Mesenchymal stem cell (in vitro differentiated cells and primary cell): ENCODE data around the gene CLHC1.
"Not testable (repeated sequence)": the region's sequence is repeated elsewhere in the genome, so short reads cannot be mapped to it uniquely, and the experiment has no call there.

ENCODE experiments used
- DNase-seq: peaks from one replicate; pipeline ENCODE4 v3.0.0-alpha.2; 2013
- H2AFZ ChIP-seq: one replicate; pipeline ENCODE4 v1.6.1; 2013; ENCODE audit warnings: low read depth, mild to moderate bottlenecking, control low read depth, inconsistent platforms, low read length, moderate library complexity
- H2AK5ac ChIP-seq: 2 replicates; pipeline ENCODE4 v1.6.1; 2013; ENCODE audit warnings: low read length, moderate library complexity, mild to moderate bottlenecking, inconsistent platforms; ENCODE audit not compliant: severe bottlenecking
- H2BK120ac ChIP-seq: one replicate; pipeline ENCODE4 v1.6.1; 2013; ENCODE audit warnings: low read depth, mild to moderate bottlenecking, inconsistent platforms, low read length, moderate library complexity
- H2BK12ac ChIP-seq, 2 experiments: one replicate each; pipeline ENCODE4 v1.6.1; 2013; ENCODE audit warnings: inconsistent platforms in 2 of 2, low read length in 2 of 2, mild to moderate bottlenecking in 2 of 2, moderate library complexity in 2 of 2, control low read depth in 1 of 2
- H2BK15ac ChIP-seq: one replicate; pipeline ENCODE4 v1.6.1; 2013; ENCODE audit warnings: mild to moderate bottlenecking, low read depth, inconsistent platforms; ENCODE audit not compliant: poor library complexity, severe bottlenecking
- H2BK5ac ChIP-seq: 2 replicates; pipeline ENCODE4 v1.6.1; 2013; ENCODE audit warnings: low read depth, mild to moderate bottlenecking, low read length, control low read depth, inconsistent platforms; ENCODE audit not compliant: poor library complexity, severe bottlenecking
- H3K14ac ChIP-seq, 2 experiments: one replicate each; pipeline ENCODE4 v1.6.1; 2013; ENCODE audit warnings: inconsistent platforms in 2 of 2, low read length in 2 of 2, control low read depth in 1 of 2, mild to moderate bottlenecking in 1 of 2, moderate library complexity in 1 of 2
- H3K18ac ChIP-seq, 2 experiments: one replicate each; pipeline ENCODE4 v1.6.1; 2013; ENCODE audit warnings: inconsistent platforms in 2 of 2, low read length in 2 of 2, control low read depth in 1 of 2, low read depth in 1 of 2, mild to moderate bottlenecking in 1 of 2
- H3K23ac ChIP-seq, 2 experiments: one replicate each; pipeline ENCODE4 v1.6.1; 2013; ENCODE audit warnings: inconsistent platforms in 2 of 2, low read length in 2 of 2, mild to moderate bottlenecking in 2 of 2, moderate library complexity in 2 of 2, control low read depth in 1 of 2
- H3K27ac ChIP-seq: 2 replicates; pipeline ENCODE4 v1.5.1; 2013; ENCODE audit warnings: mild to moderate bottlenecking, moderate library complexity, low read length, control low read depth, inconsistent platforms; ENCODE audit not compliant: poor library complexity, severe bottlenecking
- H3K27me3 ChIP-seq, 2 experiments: 2 replicates each; pipeline versions ENCODE4 v1.6.1 to v1.7.0; 2013; ENCODE audit warnings: low read length in 2 of 2, mild to moderate bottlenecking in 2 of 2, moderate library complexity in 2 of 2, control low read depth in 1 of 2, inconsistent platforms in 1 of 2; ENCODE audit not compliant: control insufficient read depth in 1 of 2, insufficient read depth in 1 of 2
- H3K36me3 ChIP-seq, 2 experiments: 2 replicates each; pipeline versions ENCODE4 v1.6.1 to v1.7.0; 2013; ENCODE audit warnings: low read length in 2 of 2, control low read depth in 1 of 2, inconsistent platforms in 1 of 2, low read depth in 1 of 2, mild to moderate bottlenecking in 1 of 2; ENCODE audit not compliant: insufficient read depth in 2 of 2, control insufficient read depth in 1 of 2
- H3K4ac ChIP-seq, 2 experiments: one replicate each; pipeline ENCODE4 v1.6.1; 2013; ENCODE audit warnings: inconsistent platforms in 2 of 2, low read length in 2 of 2, mild to moderate bottlenecking in 2 of 2, moderate library complexity in 2 of 2, control low read depth in 1 of 2, low read depth in 1 of 2
- H3K4me1 ChIP-seq: 2 replicates; pipeline ENCODE4 v1.6.1; 2013; ENCODE audit warnings: low read depth, low read length, control low read depth; ENCODE audit not compliant: control insufficient read depth, insufficient read depth
- H3K4me2 ChIP-seq: 2 replicates; pipeline ENCODE4 v1.6.1; 2013; ENCODE audit warnings: low read length, mild to moderate bottlenecking, inconsistent platforms; ENCODE audit not compliant: poor library complexity, severe bottlenecking
- H3K4me3 ChIP-seq, 2 experiments: 2 replicates each; pipeline versions ENCODE4 v1.5.1 to v1.7.0; 2013; ENCODE audit warnings: low read length in 2 of 2, mild to moderate bottlenecking in 2 of 2, control low read depth in 1 of 2, low read depth in 1 of 2; ENCODE audit not compliant: insufficient read depth in 1 of 2
- H3K79me1 ChIP-seq: replicated peaks from 2 replicates; pipeline ENCODE4 v1.6.1; 2013; ENCODE audit warnings: mild to moderate bottlenecking, control low read depth, low read length, inconsistent platforms; ENCODE audit not compliant: poor library complexity, severe bottlenecking
- H3K9ac ChIP-seq: 2 replicates; pipeline ENCODE4 v1.7.0; 2013; ENCODE audit warnings: mild to moderate bottlenecking, low read length, moderate library complexity
- H3K9me3 ChIP-seq: 2 replicates; pipeline ENCODE4 v1.7.0; 2013; ENCODE audit warnings: mild to moderate bottlenecking, low read length; ENCODE audit not compliant: control insufficient read depth
- H4K8ac ChIP-seq: one replicate; pipeline ENCODE4 v1.6.1; 2013; ENCODE audit warnings: inconsistent platforms, mild to moderate bottlenecking, low read length, moderate library complexity
- H4K91ac ChIP-seq: one replicate; pipeline ENCODE4 v1.6.1; 2013; ENCODE audit warnings: mild to moderate bottlenecking, low read length, inconsistent platforms
- WGBS: methylation state at CpG from one replicate; pipeline ENCODE4 v1.1.7; 2013; ENCODE audit warnings: mixed read lengths; 5-methylcytosine and 5-hydroxymethylcytosine counted together

CLHC1 gene

DNA sequence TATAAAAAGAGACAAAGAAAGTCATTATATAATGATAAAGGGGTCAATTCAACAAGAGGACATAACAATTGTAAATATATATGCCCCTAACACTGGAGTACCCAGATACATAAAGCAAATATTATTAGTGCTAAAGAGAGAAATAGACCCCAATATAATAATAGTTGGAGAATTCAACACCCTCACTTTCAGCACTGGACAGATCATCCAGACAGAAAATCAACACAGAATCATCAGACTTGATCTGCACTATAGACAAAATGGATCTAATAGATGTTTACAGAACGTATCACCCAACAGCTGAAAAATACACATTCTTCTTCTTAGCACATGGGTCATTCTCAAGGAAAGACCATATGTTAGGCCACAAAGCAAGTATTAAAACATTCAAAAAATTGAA is 31.7 kb downstream of the CLHC1 start:
- Histone ChIP-seq H3K18ac (no peak overlapping the region), H3K36me3 (peaks cover 31 to 60% of the 10 kb centered on the region in 2 experiments), H2AFZ (no peak overlapping the region), H3K4ac (no peak overlapping the region), H3K27ac (no peak overlapping the region), H2BK12ac (no peak overlapping the region), H4K91ac (no peak overlapping the region), H3K14ac (no peak overlapping the region), H3K4me2 (no peak overlapping the region), H3K27me3 (no peaks in the 10 kb centered on the region), H3K4me1 (no peaks in the 10 kb centered on the region), H3K9ac (no peak overlapping the region), H3K9me3 (peaks cover 10% of the 10 kb centered on the region), H3K4me3 (no peak overlapping the region), H2BK5ac (no peak overlapping the region), H3K79me1 (peaks cover 8% of the 10 kb centered on the region), H3K23ac (no peak overlapping the region), H2BK120ac (no peak overlapping the region), H2BK15ac (no peak overlapping the region), H4K8ac (no peak overlapping the region), H2AK5ac (no peak overlapping the region)
- no peak for DNase-seq
- WGBS, result 73% methylated on average over 1 of the region's 1 CpG

DNA sequence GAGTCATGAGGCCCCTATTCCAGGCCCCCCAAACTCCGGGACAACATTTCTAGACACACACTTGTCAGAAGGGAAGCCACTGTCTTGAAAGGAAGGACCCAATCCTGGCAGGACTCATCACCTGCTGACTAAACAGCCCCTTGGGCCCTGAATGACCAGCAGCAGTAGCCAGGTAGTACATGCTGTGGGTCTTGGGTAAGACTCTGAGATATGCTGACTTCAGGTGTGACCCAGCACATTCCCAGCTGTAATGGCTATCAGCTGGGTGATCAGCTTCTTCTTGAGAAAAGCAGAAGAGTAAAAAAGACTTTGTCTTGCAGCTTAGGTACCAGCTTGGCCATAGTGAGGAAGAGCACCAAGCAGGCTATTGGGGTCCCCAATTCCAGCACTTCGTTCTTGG is 35.6 kb downstream of the CLHC1 start:
- H3K4ac ChIP-seq, result no peak overlapping the region
- WGBS, result 96% methylated on average over 2 of the region's 2 CpGs

DNA sequence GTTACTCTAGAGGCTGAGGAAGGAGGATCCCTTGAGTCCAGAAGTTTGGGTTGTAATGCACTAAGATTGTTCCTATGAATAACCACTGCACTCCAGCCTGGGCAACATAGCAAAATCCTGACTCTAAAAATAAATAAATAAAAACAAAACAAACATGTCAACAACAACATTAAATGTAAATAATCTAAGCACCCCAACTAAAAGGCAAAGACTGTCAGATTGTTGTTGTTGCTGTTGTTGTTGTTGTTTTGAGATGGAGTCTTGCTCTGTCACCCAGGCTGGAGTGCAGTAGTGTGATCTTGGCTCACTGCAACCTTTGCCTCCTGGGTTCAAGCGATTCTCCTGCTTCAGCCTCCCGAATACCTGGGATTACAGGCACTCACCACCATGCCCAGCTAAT is 40.2 kb downstream of the CLHC1 start:
- H2BK12ac ChIP-seq, H3K79me1 ChIP-seq: not testable (repeated sequence)

More for the DNA sequence above, 35.6 kb downstream of the CLHC1 start:
- Histone ChIP-seq H2AFZ (no peak overlapping the region), H3K4me1 (no peaks in the 10 kb centered on the region), H3K36me3 (peaks cover 31 to 46% of the 10 kb centered on the region in 2 experiments), H4K8ac (no peak overlapping the region), H3K23ac (no peak overlapping the region), H3K9me3 (peaks cover 10% of the 10 kb centered on the region), H3K4me3 (no peak overlapping the region), H2BK15ac (no peak overlapping the region), H2AK5ac (no peak overlapping the region), H3K4me2 (no peak overlapping the region), H2BK120ac (no peak overlapping the region), H3K18ac (no peak overlapping the region), H3K79me1 (peaks cover 6% of the 10 kb centered on the region), H3K9ac (no peak overlapping the region), H3K27ac (no peak overlapping the region), H4K91ac (no peak overlapping the region), H3K14ac (no peak overlapping the region), H3K27me3 (no peaks in the 10 kb centered on the region), H2BK5ac (no peak overlapping the region), H2BK12ac (no peak overlapping the region)
- no peak for DNase-seq

DNA sequence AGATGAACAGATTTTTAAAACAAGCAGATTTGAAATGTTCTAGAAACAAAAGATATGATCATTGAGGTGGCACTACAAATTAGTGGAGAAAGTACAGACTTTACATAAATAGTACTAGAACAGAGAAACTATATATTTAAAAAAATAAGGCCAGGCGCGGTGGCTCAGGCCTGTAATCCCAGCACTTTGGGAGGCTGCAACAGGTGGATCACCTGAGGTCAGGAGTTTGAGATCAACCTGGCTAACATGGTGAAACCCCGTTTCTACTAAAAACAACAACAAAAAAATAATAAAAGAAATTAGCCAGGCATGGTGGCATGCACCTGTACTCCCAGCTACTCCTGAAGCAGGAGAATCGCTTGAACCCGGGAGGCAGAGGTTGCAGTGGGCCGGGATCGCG is 45.3 kb downstream of the CLHC1 start:
- not testable (repeated sequence) for H3K18ac ChIP-seq, H3K14ac ChIP-seq

More for the DNA sequence above, 40.2 kb downstream of the CLHC1 start:
- not testable (repeated sequence) for H2BK120ac ChIP-seq, H2AFZ ChIP-seq, DNase-seq, H3K27ac ChIP-seq, H3K18ac ChIP-seq, H3K23ac ChIP-seq, H2AK5ac ChIP-seq, H3K27me3 ChIP-seq, H4K8ac ChIP-seq, H3K4me2 ChIP-seq, H3K14ac ChIP-seq, H3K9ac ChIP-seq, H2BK5ac ChIP-seq, H3K9me3 ChIP-seq, H3K4me3 ChIP-seq, H3K4ac ChIP-seq, H3K4me1 ChIP-seq, H2BK15ac ChIP-seq, H4K91ac ChIP-seq
- peaks cover 16 to 29% of the 10 kb centered on the region in 2 experiments for H3K36me3 ChIP-seq
- 100% methylated on average over 1 of the region's 2 CpGs for WGBS

More for the DNA sequence above, 45.3 kb downstream of the CLHC1 start:
- not testable (repeated sequence) for H3K27me3 ChIP-seq, DNase-seq, H2AK5ac ChIP-seq, H3K23ac ChIP-seq, H3K4me3 ChIP-seq, H3K9ac ChIP-seq, H4K8ac ChIP-seq, H3K27ac ChIP-seq, H3K4me2 ChIP-seq, H2BK15ac ChIP-seq, H2AFZ ChIP-seq, H2BK120ac ChIP-seq, H4K91ac ChIP-seq, H3K4ac ChIP-seq, H3K9me3 ChIP-seq, H2BK12ac ChIP-seq, H3K79me1 ChIP-seq, H2BK5ac ChIP-seq, H3K4me1 ChIP-seq
- H3K36me3 ChIP-seq, result peaks cover 0 to 17% of the 10 kb centered on the region in 2 experiments
- 99% methylated on average over 6 of the region's 8 CpGs for WGBS
